Ureter (tissue), 1 donor: Measurements from ENCODE around the gene UAP1. TPM values are rescaled to one million over a fixed set of nuclear protein-coding genes. Genes with fewer than 3 reads are reported as not detected.

Experiments
- total RNA-seq: library from RNA; stranded (reverse); gene quantifications from one replicate; pipeline ENCODE4 v1.2.4, GENCODE V29; 2023
- donor health status: DM: yes; HTN: yes; CAD: no.

UAP1 gene
- total RNA-seq, 1 donor from 2014 or later = 47.8 TPM

Other genes starting within 250 kb of the UAP1 start
- gene SPATA46, start 184.9 kb upstream of the UAP1 start, total RNA-seq = not detected
- 11.8 TPM for gene C1orf226, start 180.0 kb upstream of the UAP1 start, total RNA-seq
- gene SH2D1B, start 149.6 kb upstream of the UAP1 start, total RNA-seq = 0.16 TPM
- gene UHMK1, start 63.9 kb upstream of the UAP1 start, total RNA-seq = 49.7 TPM
- 60.3 TPM for gene DDR2, start 70.7 kb downstream of the UAP1 start, total RNA-seq
- 23.5 TPM for gene HSD17B7, start 229.0 kb downstream of the UAP1 start, total RNA-seq